Measurements from ENCODE around the gene ARL4A.

Gene ARL4A

DNA sequence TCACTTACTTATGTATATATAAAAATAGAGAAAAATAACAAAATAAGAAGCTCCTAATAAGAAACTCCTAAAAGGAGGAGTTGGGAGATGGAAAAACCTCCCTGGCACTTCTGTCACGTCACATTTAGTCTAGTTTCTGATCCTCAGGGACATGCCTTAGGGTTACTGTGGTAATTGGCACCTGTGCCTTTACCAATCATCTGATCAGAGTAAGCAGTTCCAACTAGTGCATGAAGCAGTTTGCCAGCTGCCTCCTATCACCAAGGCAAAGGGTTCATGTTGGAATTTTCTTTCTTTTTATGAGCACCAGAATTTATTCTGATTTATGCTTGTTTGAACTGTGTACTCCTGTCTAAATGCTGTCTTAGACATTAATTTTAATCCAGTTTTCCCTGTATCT lies 49.9 kb downstream of the ARL4A start:
- Histone ChIP-seq H3K27ac (ENCODE audit: low read length) (no peak overlapping the region), H3K9me3 (ENCODE audit: control insufficient read depth, insufficient read depth, low read length) (no peaks in the 10 kb centered on the region), H3K27me3 (ENCODE audit: control insufficient read depth, insufficient read depth, low read length) (no peaks in the 10 kb centered on the region), H3K36me3 (ENCODE audit: control insufficient read depth, insufficient read depth, low read length) (no peaks in the 10 kb centered on the region), H3K4me3 (ENCODE audit: low read length) (no peak overlapping the region), H3K4me1 (ENCODE audit: control insufficient read depth, insufficient read depth, low read length) (no peaks in the 10 kb centered on the region)
- no peak for DNase-seq (ENCODE audit: low read depth, low spot score)
- no CpG with 5 or more reads among the region's 1 CpG for WGBS (ENCODE audit: insufficient coverage, insufficient read length)

DNA sequence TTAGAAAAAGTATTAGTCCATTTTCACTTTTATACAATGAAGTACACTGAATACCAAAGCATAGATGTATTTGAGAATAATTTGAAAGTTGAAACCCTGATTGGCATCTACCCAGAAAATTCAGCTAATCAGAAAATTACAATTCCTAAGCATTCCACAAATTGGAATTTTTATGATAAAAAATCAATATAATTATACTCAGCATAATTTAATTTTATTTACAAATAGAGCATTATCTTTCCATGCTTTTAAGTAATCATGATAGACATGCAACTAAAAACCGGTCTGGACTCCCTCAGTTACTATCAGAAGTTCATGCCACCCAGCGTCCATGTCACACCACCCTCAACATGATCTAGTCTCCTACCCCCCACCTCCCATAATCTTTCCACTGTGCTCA lies 50.4 kb downstream of the ARL4A start:
- WGBS (ENCODE audit: insufficient coverage, insufficient read length) = no CpG with 5 or more reads among the region's 2 CpGs
- Histone ChIP-seq H3K4me1 (ENCODE audit: control insufficient read depth, insufficient read depth, low read length) (no peaks in the 10 kb centered on the region), H3K27ac (ENCODE audit: low read length) (no peak overlapping the region), H3K36me3 (ENCODE audit: control insufficient read depth, insufficient read depth, low read length) (no peaks in the 10 kb centered on the region), H3K27me3 (ENCODE audit: control insufficient read depth, insufficient read depth, low read length) (no peaks in the 10 kb centered on the region), H3K9me3 (ENCODE audit: control insufficient read depth, insufficient read depth, low read length) (no peaks in the 10 kb centered on the region), H3K4me3 (ENCODE audit: low read length) (no peak overlapping the region)
- no peak for DNase-seq (ENCODE audit: low read depth, low spot score)

DNA sequence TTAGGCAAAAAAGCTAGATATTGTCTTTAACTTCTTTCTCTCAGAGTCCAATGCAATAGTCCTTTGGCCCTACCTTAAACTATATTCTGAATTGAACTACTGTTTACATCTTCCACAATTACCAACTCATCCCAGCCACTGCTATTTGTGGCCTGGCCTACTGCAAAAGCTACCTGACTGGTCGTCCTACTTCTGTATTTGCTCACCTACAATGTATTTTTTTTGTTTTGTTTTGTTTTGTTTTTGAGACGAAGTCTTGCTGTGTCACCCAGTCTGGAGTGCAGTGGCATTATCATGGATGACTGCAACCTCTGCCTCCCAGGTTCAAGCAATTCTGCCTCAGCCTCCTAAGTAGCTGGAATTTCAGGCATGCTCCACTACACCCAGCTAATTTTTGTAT lies 51.2 kb downstream of the ARL4A start:
- H3K4me3 ChIP-seq (ENCODE audit: low read length) = no peak overlapping the region
- no peaks in the 10 kb centered on the region for H3K9me3 ChIP-seq (ENCODE audit: control insufficient read depth, insufficient read depth, low read length)
- H3K36me3 ChIP-seq (ENCODE audit: control insufficient read depth, insufficient read depth, low read length) = no peaks in the 10 kb centered on the region
- no peaks in the 10 kb centered on the region for H3K27me3 ChIP-seq (ENCODE audit: control insufficient read depth, insufficient read depth, low read length)
- no peaks in the 10 kb centered on the region for H3K4me1 ChIP-seq (ENCODE audit: control insufficient read depth, insufficient read depth, low read length)
- WGBS (ENCODE audit: insufficient coverage, insufficient read length) = no CpG with 5 or more reads among the region's 2 CpGs
- DNase-seq (ENCODE audit: low read depth, low spot score) = no peak
- H3K27ac ChIP-seq (ENCODE audit: low read length) = no peak overlapping the region
